ENCODE measurements around the gene TNFRSF17.
A peak's percentile ranks its signal among the peaks of the same experiment; 100 is the strongest.

Gene TNFRSF17

GRCh38 chr16:12009462-12009861 is 44.5 kb downstream of the TNFRSF17 start:
- no peak for DNase-seq

GRCh38 chr16:12009922-12010321 is 44.9 kb downstream of the TNFRSF17 start:
- no peak for DNase-seq

GRCh38 chr16:12010388-12011251 is 45.6 kb downstream of the TNFRSF17 start:
- DNase-seq, result peak; percentile 23

- peak; percentile 78 for DNase-seq
Observed at GRCh38 chr16:12011565-12011964, 46.6 kb downstream of the TNFRSF17 start.

GRCh38 chr16:12016291-12016947 is 51.4 kb downstream of the TNFRSF17 start:
- no peak for DNase-seq

- no peak for DNase-seq
Observed at GRCh38 chr16:12017558-12017957, 52.5 kb downstream of the TNFRSF17 start.
